GM12878 (cell line): Measurements from ENCODE around the gene ARID4B. TPM values are rescaled to one million over a fixed set of nuclear protein-coding genes. Genes with fewer than 3 reads are reported as not detected.

Experiments used
- ATAC-seq: fragments of 200-7000 bp; cut with Tn5 transposase; 3 replicates; pipeline ENCODE4 v1.9.1; 2020; ENCODE audit warnings: mild to moderate bottlenecking, moderate library complexity
- BruUV-seq: library from RNA; stranded (reverse); fragments of 400-500 nt; replicated peaks from 2 replicates; lab custom pipeline; 2021; lab: Mats Ljungman, UMichigan
- CTCF ChIA-PET: fragments of 300-600 bp; sonication (Branson Sonifier 250); formaldehyde crosslinking; extraction: SDS; loops from one replicate; lab custom pipeline; 2021; ENCODE audit warnings: inconsistent platforms; lab: Yijun Ruan, JAX
- POLR2A ChIA-PET: fragments of 350-600 bp; formaldehyde crosslinking; extraction: SDS; loops from one replicate; lab custom pipeline; 2021; ENCODE audit warnings: inconsistent platforms; lab: Charles Lee
- RAD21 ChIA-PET: fragments of 300-600 bp; sonication (Branson Sonifier 250); formaldehyde crosslinking; loops from one replicate; lab custom pipeline; 2023; ENCODE audit warnings: antibody characterized with exemption; ENCODE audit not compliant: unreplicated experiment; lab: Charles Lee
- SMC1A ChIA-PET: fragments of 300-600 bp; sonication (Branson Sonifier 250); formaldehyde crosslinking; loops from one replicate; lab custom pipeline; 2023; ENCODE audit not compliant: unreplicated experiment, uncharacterized antibody; lab: Charles Lee
- DNase-seq: peaks from one replicate; pipeline ENCODE4 v3.0.0-alpha.2; 2011; ENCODE audit warnings: low read depth, low spot score
- FAIRE-seq: peaks from 3 replicates; lab custom pipeline; 2011; peaks lifted over from hg19 to GRCh38; lab: Jason Lieb, UNC
- H2AFZ ChIP-seq: 2 replicates; pipeline ENCODE4 v1.6.0; 2011; ENCODE audit warnings: low read depth, low read length, control low read depth; ENCODE audit not compliant: control insufficient read depth
- H3K27ac ChIP-seq: 2 replicates; pipeline ENCODE4 v1.5.1; 2011; ENCODE audit warnings: control low read depth; ENCODE audit not compliant: control insufficient read depth, insufficient read depth
- H3K27me3 ChIP-seq, 2 experiments: replicated peaks in 1 of 2; 2 replicates each; pipeline versions ENCODE4 v1.6.0 to v1.6.1; 2011; ENCODE audit warnings: low read length in 1 of 2; ENCODE audit not compliant: control insufficient read depth in 2 of 2, insufficient read depth in 2 of 2
- H3K36me3 ChIP-seq, 2 experiments: 2 replicates each; pipeline ENCODE4 v1.5.1; 2011; ENCODE audit warnings: low read length in 1 of 2; ENCODE audit not compliant: control insufficient read depth in 2 of 2, insufficient read depth in 2 of 2
- H3K4me1 ChIP-seq: 2 replicates; pipeline ENCODE4 v1.6.1; 2011; ENCODE audit warnings: mild to moderate bottlenecking, low read length, moderate library complexity, mixed read lengths; ENCODE audit not compliant: control insufficient read depth, insufficient read depth
- H3K4me2 ChIP-seq: 2 replicates; pipeline ENCODE4 v1.6.0; 2011; ENCODE audit warnings: control low read depth; ENCODE audit not compliant: control insufficient read depth, insufficient read depth
- H3K4me3 ChIP-seq: fragments of 200-600 bp; sonication (generic); 2 replicates; pipeline ENCODE4 v1.5.1; 2016
- H3K79me2 ChIP-seq: 2 replicates; pipeline ENCODE4 v1.6.0; 2011; ENCODE audit warnings: low read length; ENCODE audit not compliant: control insufficient read depth, insufficient read depth
- H3K9ac ChIP-seq: 2 replicates; pipeline ENCODE4 v1.8.0; 2011; ENCODE audit warnings: low read length, control low read depth, mixed read lengths; ENCODE audit not compliant: control insufficient read depth, insufficient read depth
- H3K9me3 ChIP-seq: replicated peaks from 3 replicates; pipeline ENCODE4 v1.5.1; 2011; ENCODE audit warnings: mild to moderate bottlenecking, low read length; ENCODE audit not compliant: control insufficient read depth, insufficient read depth
- H4K20me1 ChIP-seq: 2 replicates; pipeline ENCODE4 v1.6.0; 2011; ENCODE audit not compliant: control insufficient read depth, insufficient read depth
- CHD1 ChIP-seq: IDR thresholded peaks from 2 replicates; pipeline ENCODE4 v1.6.1; 2012; ENCODE audit warnings: low read depth, low read length, improper control_type of control experiment
- EP300 ChIP-seq, 2 experiments: fragments of 150-350 bp in 1 of 2; IDR thresholded peaks; 2 replicates each; pipeline ENCODE4 v1.6.1; 2011 to 2012; ENCODE audit warnings: low read depth in 2 of 2, low read length in 2 of 2, borderline replicate concordance in 1 of 2, improper control_type of control experiment in 1 of 2, inconsistent platforms in 1 of 2; ENCODE audit not compliant: control insufficient read depth in 1 of 2
- KAT2A ChIP-seq: conservative IDR thresholded peaks from 2 replicates; pipeline ENCODE4 v1.6.1; 2011; ENCODE audit warnings: low read depth, low read length; ENCODE audit not compliant: control insufficient read depth
- MXI1 ChIP-seq: fragments of 150-350 bp; IDR thresholded peaks from 2 replicates; pipeline ENCODE4 v1.6.1; 2011; ENCODE audit warnings: low read depth, mild to moderate bottlenecking, inconsistent platforms, low read length, improper control_type of control experiment
- NFXL1 ChIP-seq: fragments of 450-650 bp; IDR thresholded peaks from 2 replicates; pipeline ENCODE4 v1.6.1; 2017; ENCODE audit warnings: antibody characterized with exemption, mild to moderate bottlenecking, borderline replicate concordance
- NRF1 ChIP-seq: conservative IDR thresholded peaks from 2 replicates; pipeline ENCODE4 v1.6.1; 2011; ENCODE audit warnings: mild to moderate bottlenecking, low read depth, low read length, improper control_type of control experiment
- PAX5 ChIP-seq: IDR thresholded peaks from 2 replicates; pipeline ENCODE4 v1.6.1; 2011; ENCODE audit warnings: low read depth, low read length, borderline replicate concordance
- POLR2A ChIP-seq: IDR thresholded peaks from 2 replicates; pipeline ENCODE4 v1.6.1; 2011; ENCODE audit warnings: low read depth, mild to moderate bottlenecking, low read length
- SMC3 ChIP-seq: IDR thresholded peaks from 2 replicates; pipeline ENCODE4 v1.6.1; 2011; ENCODE audit warnings: low read length, improper control_type of control experiment, borderline replicate concordance
- STAT1 ChIP-seq: fragments of 450-650 bp; conservative IDR thresholded peaks from 2 replicates; pipeline ENCODE4 v1.6.1; 2014; ENCODE audit warnings: antibody characterized with exemption, mild to moderate bottlenecking
- ZNF207 ChIP-seq: fragments of 450-650 bp; IDR thresholded peaks from 2 replicates; pipeline ENCODE4 v1.6.1; 2014; ENCODE audit warnings: antibody characterized with exemption, mild to moderate bottlenecking, borderline replicate concordance
- WGBS: methylation state at CpG from one replicate; pipeline ENCODE4 v1.1.6; 2016; ENCODE audit warnings: low lambda C conversion rate; ENCODE audit not compliant: insufficient replicate concordance, insufficient coverage; ENCODE audit errors: missing lambda C conversion rate; 5-methylcytosine and 5-hydroxymethylcytosine counted together
- in situ Hi-C: fragments of 300-500 bp; cut with MboI; formaldehyde crosslinking; loops from 9 replicates; pipeline ENCODE4 v1.14.3; 2018; ENCODE audit warnings: mixed read lengths
- intact Hi-C: fragments of 100-400 bp; cut with micrococcal nuclease; formaldehyde crosslinking; loops from one replicate; pipeline ENCODE4 v1.14.2; 2022; ENCODE audit not compliant: unreplicated experiment
- polyA plus RNA-seq, 11 experiments: library from polyadenylated mRNA; depleted of rRNA in 4 of 11; unstranded in 6 of 11; stranded (reverse) in 5 of 11; fragments of >200 nt; fragmentation: Nextera tagmentation in 4 of 11; fragmentation: Illumina TruSeq in 1 of 11; extraction: Ambion mirVana in 4 of 11; extraction: Trizol in 1 of 11; gene quantifications; 1 replicate in 1 of 11; 2 replicates in 10 of 11; pipeline versions ENCODE4 v1.2.1 to v1.2.3, GENCODE V29; 2011 to 2016; ENCODE audit warnings: inconsistent platforms in 2 of 11, missing spikeins in 2 of 11, low read depth in 1 of 11
- total RNA-seq, 4 experiments: library from RNA; depleted of rRNA in 3 of 4; stranded (reverse); fragments of >200 nt in 3 of 4; fragmentation: Illumina TruSeq in 1 of 4; extraction: Trizol in 1 of 4; gene quantifications; 2 replicates each; pipeline versions ENCODE4 v1.2.1 to v1.2.3, GENCODE V29; 2013 to 2021
- TF ChIP-seq, protein P1 (sequence below): IDR thresholded peaks from 2 replicates; pipeline ENCODE4 v1.6.1; 2011; ENCODE audit warnings: low read depth, low read length, improper control_type of control experiment, borderline replicate concordance
- TF ChIP-seq, protein P2 (sequence below): fragments of 450-650 bp; IDR thresholded peaks from 2 replicates; pipeline ENCODE4 v1.6.1; 2014; ENCODE audit warnings: mild to moderate bottlenecking

The ARID4B gene
- total and polyA plus RNA-seq, 10 of the 15 experiments (the other 5 are each of a cell fraction or from before 2014, with no cell fraction given) = 13.6 to 39.1 (median 28.0) TPM

DNA sequence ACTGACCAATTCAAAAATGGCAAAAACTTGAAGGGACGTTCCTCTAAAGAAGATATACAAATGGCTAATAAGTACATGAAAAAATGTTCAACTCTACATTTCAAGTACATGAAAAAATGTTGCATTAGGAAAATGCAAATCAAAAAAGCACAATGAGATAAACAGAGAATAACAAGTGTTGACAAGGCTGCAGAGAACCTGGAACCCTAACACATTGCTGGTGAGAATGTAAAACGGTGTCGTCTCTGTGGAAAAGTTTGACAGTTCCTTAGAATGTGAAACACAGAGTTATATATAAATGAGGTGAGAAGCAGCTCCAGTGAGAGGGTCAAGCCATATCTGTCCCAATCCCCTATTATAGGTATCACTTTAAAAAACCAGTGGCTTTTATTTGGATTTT lies 122.3 kb downstream of the ARID4B start:
- no peaks in the 10 kb centered on the region for H4K20me1 ChIP-seq
- no peak overlapping the region for H3K9ac ChIP-seq
- H3K36me3 ChIP-seq = peaks cover 0 to 2% of the 10 kb centered on the region in 2 experiments; a peak in 3 of 4 replicates
- no peak overlapping the region for H3K4me2 ChIP-seq
- H3K4me3 ChIP-seq = no peak overlapping the region
- CTCF ChIA-PET = interaction anchor here (1.0 kb wide), 1 partner anchor 211 kb away, joined by 5 read pairs; no protein-coding TSS in a partner anchor
- H3K79me2 ChIP-seq = no peaks in the 10 kb centered on the region
- 86% methylated on average over 3 of the region's 3 CpGs for WGBS
- no peaks in the 10 kb centered on the region for H3K9me3 ChIP-seq
- no peak overlapping the region for H3K27ac ChIP-seq
- in situ Hi-C loops (no loop called here), intact Hi-C loops (no loop called here)
- POLR2A ChIA-PET = no interaction called here
- H3K4me1 ChIP-seq = no peaks in the 10 kb centered on the region
- H3K27me3 ChIP-seq = no peaks in the 10 kb centered on the region
- no peak for FAIRE-seq
- SMC1A ChIA-PET = interaction anchor here (0.6 to 1.6 kb wide), 2 partner anchors 185 to 211 kb away, joined by 3 to 5 read pairs; no protein-coding TSS in a partner anchor
- RAD21 ChIA-PET = no interaction called here
- TF ChIP-seq ZNF207 (no peak), SMC3 (no peak)
- TF ChIP-seq, protein P1, sequence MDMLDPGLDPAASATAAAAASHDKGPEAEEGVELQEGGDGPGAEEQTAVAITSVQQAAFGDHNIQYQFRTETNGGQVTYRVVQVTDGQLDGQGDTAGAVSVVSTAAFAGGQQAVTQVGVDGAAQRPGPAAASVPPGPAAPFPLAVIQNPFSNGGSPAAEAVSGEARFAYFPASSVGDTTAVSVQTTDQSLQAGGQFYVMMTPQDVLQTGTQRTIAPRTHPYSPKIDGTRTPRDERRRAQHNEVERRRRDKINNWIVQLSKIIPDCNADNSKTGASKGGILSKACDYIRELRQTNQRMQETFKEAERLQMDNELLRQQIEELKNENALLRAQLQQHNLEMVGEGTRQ = no peak
- DNase-seq = no peak
- no peak for ATAC-seq
- TSS peak; percentile 14 for BruUV-seq
- H2AFZ ChIP-seq = no peak overlapping the region

DNA sequence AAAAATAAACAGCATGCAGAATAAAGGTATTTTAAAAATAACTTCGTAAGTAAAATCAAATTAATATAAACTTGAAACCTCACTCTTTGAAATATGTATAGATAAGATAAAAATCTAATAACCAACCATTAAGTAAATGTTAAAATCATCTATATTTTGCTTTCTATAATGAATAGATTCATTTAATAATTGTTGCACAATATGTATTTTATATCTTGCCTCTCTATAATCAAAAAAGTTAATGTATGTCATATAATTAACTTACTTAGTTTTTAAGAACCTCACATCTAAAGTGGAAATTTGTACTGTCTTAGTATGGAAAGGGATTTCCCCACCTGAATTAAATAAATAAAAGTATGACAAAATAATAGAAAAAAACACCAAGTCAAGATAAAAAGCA lies 124.6 kb downstream of the ARID4B start:
- POLR2A ChIA-PET = no interaction called here
- intact Hi-C loops = no loop called here
- FAIRE-seq (no peak), DNase-seq (no peak), ATAC-seq (no peak)
- SMC1A ChIA-PET = interaction anchor here (1.3 kb wide), 1 partner anchor 213 kb away, joined by 3 read pairs; no protein-coding TSS in a partner anchor
- in situ Hi-C loops = no loop called here
- Histone ChIP-seq H3K4me3 (no peak overlapping the region), H3K36me3 (no peaks in the 10 kb centered on the region; a peak in 2 of 4 replicates), H3K4me1 (no peaks in the 10 kb centered on the region), H3K79me2 (no peaks in the 10 kb centered on the region), H3K27me3 (no peaks in the 10 kb centered on the region), H3K9me3 (no peaks in the 10 kb centered on the region), H3K4me2 (no peak overlapping the region), H2AFZ (no peak overlapping the region), H3K9ac (no peak overlapping the region), H3K27ac (no peak overlapping the region), H4K20me1 (no peaks in the 10 kb centered on the region)
- CTCF ChIA-PET = interaction anchor here (0.5 kb wide), 1 partner anchor 1120 kb away, joined by 3 read pairs; no protein-coding TSS in a partner anchor
- RAD21 ChIA-PET = no interaction called here
- no TSS peak for BruUV-seq
- WGBS = 96% methylated on average over 1 of the region's 1 CpG
- TF ChIP-seq POLR2A (no peak), MXI1 (no peak), EP300 (IDR thresholded peaks at IDR 0.05; ENCODE audit: borderline replicate concordance in 1 of 2, control insufficient read depth in 1 of 2, low read depth in 2 of 2, low read length in 2 of 2) (no peak), STAT1 (no peak), CHD1 (no peak), KAT2A (no peak), NRF1 (no peak), NFXL1 (no peak), PAX5 (no peak), ZNF207 (no peak)
- TF ChIP-seq, protein P1 = no peak
- TF ChIP-seq, protein P2, sequence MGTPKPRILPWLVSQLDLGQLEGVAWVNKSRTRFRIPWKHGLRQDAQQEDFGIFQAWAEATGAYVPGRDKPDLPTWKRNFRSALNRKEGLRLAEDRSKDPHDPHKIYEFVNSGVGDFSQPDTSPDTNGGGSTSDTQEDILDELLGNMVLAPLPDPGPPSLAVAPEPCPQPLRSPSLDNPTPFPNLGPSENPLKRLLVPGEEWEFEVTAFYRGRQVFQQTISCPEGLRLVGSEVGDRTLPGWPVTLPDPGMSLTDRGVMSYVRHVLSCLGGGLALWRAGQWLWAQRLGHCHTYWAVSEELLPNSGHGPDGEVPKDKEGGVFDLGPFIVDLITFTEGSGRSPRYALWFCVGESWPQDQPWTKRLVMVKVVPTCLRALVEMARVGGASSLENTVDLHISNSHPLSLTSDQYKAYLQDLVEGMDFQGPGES = no peak
